ENCODE results near the gene HOOK1. TPM values are rescaled to one million over a fixed set of nuclear protein-coding genes. Genes with fewer than 3 reads are reported as not detected.

HOOK1 gene
- total and polyA plus RNA-seq, 9 donors = 1.9 to 4.8 (median 2.5) TPM

DNA sequence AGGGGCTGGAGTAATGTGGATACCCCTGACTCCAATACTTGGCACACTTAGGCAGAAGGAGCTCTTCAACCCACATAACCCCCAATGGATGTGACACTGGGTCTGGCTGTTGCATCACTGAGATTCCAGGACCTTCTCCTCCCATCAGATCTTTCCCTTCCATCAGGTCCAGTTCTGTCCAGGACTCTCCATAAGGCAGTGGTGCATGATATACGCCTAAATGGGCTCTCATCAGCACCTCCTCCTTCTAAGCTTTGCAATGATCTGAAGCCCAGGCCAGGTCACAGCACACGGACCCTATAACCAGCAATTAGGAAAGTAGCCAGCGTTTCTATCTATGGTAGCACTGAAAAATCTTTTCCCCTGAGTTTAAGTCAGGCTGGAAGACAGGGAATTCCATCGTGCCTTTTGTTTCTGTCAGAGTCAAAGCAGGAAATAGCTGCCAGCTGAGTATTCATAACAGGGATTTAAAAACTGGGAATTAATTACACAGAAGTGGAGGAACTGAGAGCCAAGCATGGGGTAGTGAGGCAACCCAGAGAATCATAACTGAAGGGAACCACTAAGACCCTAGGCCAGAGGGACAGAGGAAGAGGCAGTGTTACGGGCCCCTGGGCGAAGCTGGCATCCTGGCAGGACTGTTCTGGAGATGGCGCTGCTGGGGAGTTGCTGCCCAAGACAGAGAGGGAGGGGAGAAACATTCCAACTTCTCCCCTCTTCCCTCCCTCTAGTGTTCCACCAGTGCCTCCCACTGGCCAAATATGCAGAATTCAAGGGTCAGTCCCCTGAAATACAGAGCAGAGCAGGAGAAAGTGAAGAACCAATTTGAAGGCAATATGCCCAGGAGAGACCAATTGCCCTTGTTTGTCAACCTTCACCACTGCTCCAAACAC, 37.5 kb upstream of the HOOK1 start:
- no peaks in the 10 kb centered on the region for H3K27me3 ChIP-seq (ENCODE audit: control insufficient read depth, insufficient read depth, low read length)
- H3K27ac ChIP-seq (ENCODE audit: low read length) = no peak overlapping the region
- no peaks in the 10 kb centered on the region for H3K9me3 ChIP-seq (replicated peaks; ENCODE audit: control insufficient read depth, low read depth, low read length)
- no peak overlapping the region for H3K4me3 ChIP-seq (ENCODE audit: low read length)
- H3K36me3 ChIP-seq (ENCODE audit: control insufficient read depth, insufficient read depth, low read length) = no peaks in the 10 kb centered on the region
- 33% methylated on average over 4 of the region's 7 CpGs for WGBS (ENCODE audit: insufficient coverage)
- H3K4me1 ChIP-seq (ENCODE audit: control insufficient read depth, insufficient read depth, low read length) = peaks cover 2% of the 10 kb centered on the region
- DNase-seq = no peak

DNA sequence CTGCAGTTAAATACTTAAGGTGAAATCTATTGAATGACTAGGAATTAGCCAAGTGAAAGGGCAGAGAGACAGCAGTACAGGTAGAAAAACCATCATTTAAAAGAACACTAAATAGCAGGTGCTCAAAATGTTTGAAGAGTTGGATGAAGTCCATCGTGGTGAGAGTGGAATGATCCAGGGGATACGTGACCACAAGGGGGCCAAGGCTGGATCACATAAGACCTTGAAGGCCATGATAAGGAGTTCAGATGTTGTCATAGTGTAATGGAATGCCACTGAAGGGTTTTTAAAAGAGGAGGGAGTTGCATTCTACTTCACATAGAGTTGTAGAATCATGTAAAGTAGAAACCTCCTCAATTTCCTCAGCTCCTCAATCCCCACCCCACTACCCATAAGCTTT, 34.8 kb upstream of the HOOK1 start:
- peaks cover 2% of the 10 kb centered on the region for H3K4me1 ChIP-seq (ENCODE audit: control insufficient read depth, insufficient read depth, low read length)

DNA sequence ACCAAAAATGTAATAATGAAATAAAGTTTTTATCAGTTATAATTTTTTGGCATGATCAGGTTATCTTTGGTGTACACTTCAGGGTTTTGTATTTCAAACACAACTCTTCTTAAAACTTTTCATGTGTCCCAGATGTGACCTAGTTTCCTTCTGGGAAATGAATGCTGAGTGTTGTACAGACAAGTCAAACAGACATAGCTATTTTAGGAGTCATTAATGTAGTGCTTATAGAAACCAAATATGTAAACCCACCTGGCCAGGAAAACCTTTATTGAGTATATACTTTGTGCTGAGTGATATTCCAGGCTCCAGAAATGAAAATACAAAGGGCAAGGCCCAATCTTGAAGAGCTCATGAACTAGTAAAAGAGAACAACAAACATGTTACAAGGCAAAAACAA, 25.9 kb upstream of the HOOK1 start:
- no peak for DNase-seq
- H3K9me3 ChIP-seq (replicated peaks; ENCODE audit: control insufficient read depth, low read depth, low read length) = peaks cover 3% of the 10 kb centered on the region
- H3K4me1 ChIP-seq (ENCODE audit: control insufficient read depth, insufficient read depth, low read length) = no peaks in the 10 kb centered on the region
- no peak overlapping the region for H3K27ac ChIP-seq (ENCODE audit: low read length)
- no peaks in the 10 kb centered on the region for H3K27me3 ChIP-seq (ENCODE audit: control insufficient read depth, insufficient read depth, low read length)
- H3K36me3 ChIP-seq (ENCODE audit: control insufficient read depth, insufficient read depth, low read length) = no peaks in the 10 kb centered on the region
- H3K4me3 ChIP-seq (ENCODE audit: low read length) = no peak overlapping the region

More for the DNA sequence above, 34.8 kb upstream of the HOOK1 start:
- Histone ChIP-seq H3K27ac (ENCODE audit: low read length) (no peak overlapping the region), H3K9me3 (replicated peaks; ENCODE audit: control insufficient read depth, low read depth, low read length) (no peaks in the 10 kb centered on the region), H3K4me3 (ENCODE audit: low read length) (no peak overlapping the region), H3K36me3 (ENCODE audit: control insufficient read depth, insufficient read depth, low read length) (no peaks in the 10 kb centered on the region), H3K27me3 (ENCODE audit: control insufficient read depth, insufficient read depth, low read length) (no peaks in the 10 kb centered on the region)
- DNase-seq = no peak
- WGBS (ENCODE audit: insufficient coverage) = 60% methylated on average over 1 of the region's 2 CpGs

- Histone ChIP-seq H3K27me3 (ENCODE audit: control insufficient read depth, insufficient read depth, low read length) (no peaks in the 10 kb centered on the region), H3K9me3 (replicated peaks; ENCODE audit: control insufficient read depth, low read depth, low read length) (no peaks in the 10 kb centered on the region), H3K36me3 (ENCODE audit: control insufficient read depth, insufficient read depth, low read length) (no peaks in the 10 kb centered on the region), H3K4me1 (ENCODE audit: control insufficient read depth, insufficient read depth, low read length) (no peaks in the 10 kb centered on the region), H3K4me3 (ENCODE audit: low read length) (no peak overlapping the region), H3K27ac (ENCODE audit: low read length) (no peak overlapping the region)
- DNase-seq = no peak
These were observed 16.1 kb upstream of the HOOK1 start for GRCh38 chr1:59798600-59798999.

DNA sequence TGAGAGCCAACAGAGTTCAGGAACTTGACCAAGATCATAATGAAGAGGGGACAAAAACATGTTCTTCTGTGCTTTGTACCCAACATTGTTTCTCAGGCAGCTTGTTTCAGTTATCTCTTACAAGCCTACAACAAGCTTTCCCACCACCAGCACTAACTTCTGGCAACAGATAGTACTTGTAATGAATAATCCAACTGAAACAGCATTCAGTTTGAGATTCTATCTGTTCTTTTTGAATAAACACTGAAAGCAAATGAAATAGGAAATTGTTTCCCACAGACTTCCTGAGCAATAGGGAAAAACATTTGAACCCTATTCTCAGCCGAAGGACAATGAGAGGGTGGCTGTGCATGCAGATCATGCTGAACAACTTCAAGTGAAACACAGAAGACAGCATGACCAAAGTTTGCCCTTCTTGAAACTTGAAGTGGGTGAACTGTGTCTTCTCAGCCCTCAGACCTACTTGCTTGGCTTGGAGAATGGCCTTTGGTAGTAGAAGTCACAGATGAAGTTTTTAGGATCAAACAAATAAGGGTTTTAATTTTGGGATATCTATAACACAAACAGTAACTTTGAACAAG, 11.2 kb upstream of the HOOK1 start:
- no peaks in the 10 kb centered on the region for H3K36me3 ChIP-seq (ENCODE audit: control insufficient read depth, insufficient read depth, low read length)
- no peak overlapping the region for H3K4me3 ChIP-seq (ENCODE audit: low read length)
- DNase-seq = no peak
- H3K27me3 ChIP-seq (ENCODE audit: control insufficient read depth, insufficient read depth, low read length) = no peaks in the 10 kb centered on the region
- H3K27ac ChIP-seq (ENCODE audit: low read length) = no peak overlapping the region
- no peaks in the 10 kb centered on the region for H3K4me1 ChIP-seq (ENCODE audit: control insufficient read depth, insufficient read depth, low read length)
- no peaks in the 10 kb centered on the region for H3K9me3 ChIP-seq (replicated peaks; ENCODE audit: control insufficient read depth, low read depth, low read length)
- WGBS (ENCODE audit: insufficient coverage) = 75% methylated on average over 1 of the region's 1 CpG

DNA sequence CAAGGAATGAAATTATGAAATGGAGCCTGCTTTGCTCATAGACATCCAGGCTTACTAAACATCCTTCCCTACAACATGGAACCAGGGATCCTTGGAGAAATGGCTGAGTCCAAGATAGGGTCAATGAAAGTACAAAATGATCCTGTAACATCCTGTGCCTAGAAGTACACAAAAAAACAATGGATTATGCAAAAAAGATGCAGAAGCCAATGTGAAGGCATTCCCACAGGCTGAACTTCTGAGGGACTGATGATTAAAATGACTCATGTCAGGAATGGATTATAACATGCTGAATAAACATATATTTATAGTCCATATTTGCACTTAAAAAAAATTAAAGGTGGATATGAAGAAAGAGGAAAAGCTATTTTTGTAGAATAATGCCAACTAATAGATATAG, 10.4 kb upstream of the HOOK1 start:
- DNase-seq = no peak
- Histone ChIP-seq H3K9me3 (replicated peaks; ENCODE audit: control insufficient read depth, low read depth, low read length) (no peaks in the 10 kb centered on the region), H3K4me1 (ENCODE audit: control insufficient read depth, insufficient read depth, low read length) (no peaks in the 10 kb centered on the region), H3K27me3 (ENCODE audit: control insufficient read depth, insufficient read depth, low read length) (no peaks in the 10 kb centered on the region), H3K36me3 (ENCODE audit: control insufficient read depth, insufficient read depth, low read length) (no peaks in the 10 kb centered on the region), H3K27ac (ENCODE audit: low read length) (no peak overlapping the region), H3K4me3 (ENCODE audit: low read length) (no peak overlapping the region)

- no peak for DNase-seq
- H3K36me3 ChIP-seq (ENCODE audit: control insufficient read depth, insufficient read depth, low read length) = no peaks in the 10 kb centered on the region
- H3K27ac ChIP-seq (ENCODE audit: low read length) = no peak overlapping the region
- H3K9me3 ChIP-seq (replicated peaks; ENCODE audit: control insufficient read depth, low read depth, low read length) = no peaks in the 10 kb centered on the region
- H3K4me3 ChIP-seq (ENCODE audit: low read length) = no peak overlapping the region
- H3K4me1 ChIP-seq (ENCODE audit: control insufficient read depth, insufficient read depth, low read length) = no peaks in the 10 kb centered on the region
- H3K27me3 ChIP-seq (ENCODE audit: control insufficient read depth, insufficient read depth, low read length) = no peaks in the 10 kb centered on the region
These were observed 9.2 kb upstream of the HOOK1 start for GRCh38 chr1:59805554-59805953.

GRCh38 chr1:59814180-59814900, 409 bp upstream of the HOOK1 start:
- H3K36me3 ChIP-seq (ENCODE audit: control insufficient read depth, insufficient read depth, low read length) = no peaks in the 10 kb centered on the region
- peak overlapping the region; percentile 45 for H3K4me3 ChIP-seq (ENCODE audit: low read length)
- peaks cover 11% of the 10 kb centered on the region for H3K4me1 ChIP-seq (ENCODE audit: control insufficient read depth, insufficient read depth, low read length)
- H3K27ac ChIP-seq (ENCODE audit: low read length) = peak overlapping the region; percentile 10
- 14% methylated on average over 33 of the region's 50 CpGs for WGBS (ENCODE audit: insufficient coverage)
- peak; percentile 80 for DNase-seq
- peaks cover 29% of the 10 kb centered on the region for H3K27me3 ChIP-seq (ENCODE audit: control insufficient read depth, insufficient read depth, low read length)
- no peaks in the 10 kb centered on the region for H3K9me3 ChIP-seq (replicated peaks; ENCODE audit: control insufficient read depth, low read depth, low read length)

DNA sequence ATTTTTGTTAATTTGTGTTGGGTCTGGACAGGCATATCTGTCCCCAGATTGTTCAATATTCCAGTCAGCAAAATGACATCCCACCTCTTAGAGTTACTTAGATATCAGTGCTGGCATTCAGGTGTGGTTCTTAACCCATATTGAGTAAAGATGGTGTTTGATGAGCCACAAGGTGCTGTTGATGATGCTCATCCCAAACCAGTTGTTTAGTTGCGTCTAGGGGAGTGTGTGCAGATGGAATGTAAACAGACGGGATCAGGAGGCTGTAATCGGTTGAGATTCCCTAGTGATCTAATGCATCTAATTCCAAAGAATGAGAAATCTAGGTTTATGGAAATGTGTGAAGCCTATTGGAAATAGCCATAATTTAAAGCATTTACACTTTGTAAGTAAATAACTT, 1.1 kb downstream of the HOOK1 start:
- Histone ChIP-seq H3K4me1 (ENCODE audit: control insufficient read depth, insufficient read depth, low read length) (peaks cover 11% of the 10 kb centered on the region), H3K4me3 (ENCODE audit: low read length) (no peak overlapping the region), H3K27me3 (ENCODE audit: control insufficient read depth, insufficient read depth, low read length) (peaks cover 29% of the 10 kb centered on the region), H3K9me3 (replicated peaks; ENCODE audit: control insufficient read depth, low read depth, low read length) (no peaks in the 10 kb centered on the region), H3K36me3 (ENCODE audit: control insufficient read depth, insufficient read depth, low read length) (no peaks in the 10 kb centered on the region), H3K27ac (ENCODE audit: low read length) (no peak overlapping the region)
- DNase-seq = no peak
- WGBS (ENCODE audit: insufficient coverage) = 27% methylated on average over 2 of the region's 3 CpGs

DNA sequence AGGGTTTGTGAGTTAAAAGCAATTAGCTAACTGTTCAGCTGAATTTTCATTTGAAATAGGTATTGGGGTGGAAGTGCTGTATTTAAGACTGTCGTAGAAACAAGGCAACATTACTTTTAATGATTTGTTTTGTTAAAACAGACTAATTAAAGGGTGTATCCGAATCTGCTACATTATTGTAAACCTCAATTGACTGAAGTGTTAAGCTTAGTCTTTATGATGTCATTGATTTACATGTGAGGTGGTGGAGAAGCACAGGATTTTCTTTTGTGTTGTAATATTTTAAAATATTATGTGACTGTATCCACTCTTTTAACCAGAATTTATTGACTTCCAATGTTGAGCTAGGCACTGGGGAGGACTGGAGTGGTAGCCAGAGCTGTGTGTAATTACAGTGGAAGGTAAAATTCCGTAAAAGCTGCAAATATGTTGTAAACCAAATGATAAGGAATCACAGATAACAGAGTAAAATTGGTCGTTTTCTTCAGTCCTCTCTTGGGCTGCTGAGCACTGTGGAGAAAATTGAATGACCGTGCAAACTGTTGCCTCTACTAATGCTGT, 1.6 kb downstream of the HOOK1 start:
- H3K9me3 ChIP-seq (replicated peaks; ENCODE audit: control insufficient read depth, low read depth, low read length) = no peaks in the 10 kb centered on the region
- WGBS (ENCODE audit: insufficient coverage) = 51% methylated on average over 3 of the region's 5 CpGs
- no peaks in the 10 kb centered on the region for H3K36me3 ChIP-seq (ENCODE audit: control insufficient read depth, insufficient read depth, low read length)
- no peak overlapping the region for H3K27ac ChIP-seq (ENCODE audit: low read length)
- H3K4me3 ChIP-seq (ENCODE audit: low read length) = no peak overlapping the region
- H3K4me1 ChIP-seq (ENCODE audit: control insufficient read depth, insufficient read depth, low read length) = peaks cover 11% of the 10 kb centered on the region
- no peak for DNase-seq
- peaks cover 29% of the 10 kb centered on the region for H3K27me3 ChIP-seq (ENCODE audit: control insufficient read depth, insufficient read depth, low read length)

Measured in muscle of leg (tissue), 11 donors.